Measurements from ENCODE around the gene VAV3.
"Not testable (repeated sequence)": the region's sequence is repeated elsewhere in the genome, so short reads cannot be mapped to it uniquely, and the experiment has no call there.

The VAV3 gene, protein sequence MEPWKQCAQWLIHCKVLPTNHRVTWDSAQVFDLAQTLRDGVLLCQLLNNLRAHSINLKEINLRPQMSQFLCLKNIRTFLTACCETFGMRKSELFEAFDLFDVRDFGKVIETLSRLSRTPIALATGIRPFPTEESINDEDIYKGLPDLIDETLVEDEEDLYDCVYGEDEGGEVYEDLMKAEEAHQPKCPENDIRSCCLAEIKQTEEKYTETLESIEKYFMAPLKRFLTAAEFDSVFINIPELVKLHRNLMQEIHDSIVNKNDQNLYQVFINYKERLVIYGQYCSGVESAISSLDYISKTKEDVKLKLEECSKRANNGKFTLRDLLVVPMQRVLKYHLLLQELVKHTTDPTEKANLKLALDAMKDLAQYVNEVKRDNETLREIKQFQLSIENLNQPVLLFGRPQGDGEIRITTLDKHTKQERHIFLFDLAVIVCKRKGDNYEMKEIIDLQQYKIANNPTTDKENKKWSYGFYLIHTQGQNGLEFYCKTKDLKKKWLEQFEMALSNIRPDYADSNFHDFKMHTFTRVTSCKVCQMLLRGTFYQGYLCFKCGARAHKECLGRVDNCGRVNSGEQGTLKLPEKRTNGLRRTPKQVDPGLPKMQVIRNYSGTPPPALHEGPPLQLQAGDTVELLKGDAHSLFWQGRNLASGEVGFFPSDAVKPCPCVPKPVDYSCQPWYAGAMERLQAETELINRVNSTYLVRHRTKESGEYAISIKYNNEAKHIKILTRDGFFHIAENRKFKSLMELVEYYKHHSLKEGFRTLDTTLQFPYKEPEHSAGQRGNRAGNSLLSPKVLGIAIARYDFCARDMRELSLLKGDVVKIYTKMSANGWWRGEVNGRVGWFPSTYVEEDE

DNA sequence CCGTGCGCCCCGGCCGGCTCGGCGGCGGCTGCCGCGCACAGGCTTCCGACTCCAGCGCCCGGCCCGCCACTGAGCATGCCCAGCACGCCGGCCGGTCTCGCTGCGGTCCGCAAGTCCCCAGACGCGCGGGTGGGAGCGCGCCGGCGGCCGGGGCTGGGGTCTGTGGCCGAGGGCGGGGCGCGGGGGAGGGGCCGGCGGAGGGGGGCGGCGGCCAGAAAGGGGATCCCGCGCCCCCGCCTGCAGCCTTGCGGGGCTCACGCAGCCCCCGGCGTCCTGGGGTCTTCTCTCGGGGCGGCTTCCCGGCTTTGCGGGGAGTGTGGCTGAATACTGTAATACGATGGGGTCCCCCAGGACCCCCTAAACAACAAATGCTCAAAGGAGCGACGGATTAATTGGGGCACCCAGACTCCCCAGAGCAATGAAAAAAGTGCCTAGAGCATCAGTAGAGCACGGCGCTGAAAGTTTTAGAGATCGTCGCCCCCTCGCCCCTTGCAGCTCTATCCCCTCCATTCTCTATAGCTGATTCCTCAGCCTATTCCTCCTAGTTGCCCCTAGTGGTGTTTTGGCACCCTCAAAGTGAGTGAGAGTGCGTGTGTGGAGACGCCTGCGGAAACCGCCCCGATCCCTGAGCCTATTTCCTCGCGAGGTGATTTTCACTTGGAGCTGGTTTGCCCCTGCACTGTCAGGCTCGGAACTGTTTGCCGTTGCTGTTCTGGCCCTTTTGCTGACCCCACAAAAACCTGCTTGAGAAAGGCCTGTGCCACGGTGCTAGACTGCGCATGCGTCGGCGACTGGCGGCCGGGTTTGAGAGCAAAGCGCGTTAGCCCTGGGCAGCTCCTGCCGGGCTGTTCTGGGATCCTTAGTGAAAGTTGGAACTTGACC is at the start of gene VAV3:
Gene VAV3, minus strand, starts transcription at position 71 of the 882 bp plus-strand sequence. CDS start 311 bp downstream, outside the sequence.
- DNase-seq: peak in 47 of 56 donors; percentile 7 to 81 (median 39)

DNA sequence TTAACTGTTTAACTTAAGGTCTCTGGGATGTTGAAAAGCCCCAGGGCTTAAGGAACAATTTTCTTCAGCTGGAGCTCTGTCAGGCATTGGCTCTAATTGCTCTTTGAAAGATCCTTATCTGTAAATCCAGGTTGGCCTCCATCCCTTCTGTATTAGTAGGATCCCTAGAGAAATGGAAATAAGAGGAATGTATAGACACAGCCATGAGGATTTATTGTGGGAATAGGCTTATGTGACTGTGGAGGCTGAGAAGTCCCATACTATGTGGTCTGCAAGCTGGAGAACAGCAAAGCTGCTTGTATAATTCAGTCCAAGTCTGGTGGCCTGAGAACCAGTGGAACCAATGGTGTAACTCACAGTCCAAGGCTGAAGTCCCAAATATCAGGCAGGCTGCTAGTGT is 47.6 kb upstream of the VAV3 start:
- no peak for DNase-seq

DNA sequence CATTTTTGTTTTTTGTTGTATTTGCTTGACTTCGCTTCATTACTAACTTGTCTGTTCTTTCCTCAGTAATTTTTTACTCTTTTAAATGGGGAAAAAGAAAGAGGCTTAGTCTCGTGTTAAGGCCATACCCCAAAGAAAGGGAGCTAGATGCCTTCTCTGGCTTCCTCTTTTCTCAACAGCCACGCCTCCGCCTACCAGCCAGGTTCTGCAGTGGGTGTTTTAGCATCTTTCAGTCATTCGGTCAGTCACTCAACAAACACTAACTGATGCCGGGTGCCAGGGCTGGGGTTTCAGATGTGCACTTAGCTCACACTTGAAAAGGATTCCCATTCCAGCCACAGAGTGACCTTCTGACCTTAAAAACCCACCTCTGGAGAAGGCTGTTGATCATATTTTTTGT is 46.3 kb upstream of the VAV3 start:
- DNase-seq: no peak

DNA sequence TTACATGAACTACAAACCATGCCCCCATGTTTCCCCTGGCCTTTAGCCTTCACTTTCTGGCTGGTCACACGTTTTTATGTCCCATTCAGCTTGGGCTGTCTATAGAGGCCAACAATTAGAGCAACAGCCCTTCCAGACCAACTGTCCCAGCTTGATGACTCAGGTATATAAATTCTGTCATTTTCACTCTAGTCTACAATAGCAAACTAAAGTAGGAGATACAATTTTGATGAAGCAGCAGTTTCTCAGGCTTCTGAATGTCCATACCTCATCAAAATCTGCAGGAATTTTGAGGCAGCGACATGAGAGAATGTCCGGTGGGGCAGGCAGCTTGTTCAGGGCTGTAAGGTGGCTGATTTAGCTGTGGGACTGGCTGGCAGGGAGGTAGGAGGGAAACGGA is 45.6 kb upstream of the VAV3 start:
- no peak for DNase-seq

DNA sequence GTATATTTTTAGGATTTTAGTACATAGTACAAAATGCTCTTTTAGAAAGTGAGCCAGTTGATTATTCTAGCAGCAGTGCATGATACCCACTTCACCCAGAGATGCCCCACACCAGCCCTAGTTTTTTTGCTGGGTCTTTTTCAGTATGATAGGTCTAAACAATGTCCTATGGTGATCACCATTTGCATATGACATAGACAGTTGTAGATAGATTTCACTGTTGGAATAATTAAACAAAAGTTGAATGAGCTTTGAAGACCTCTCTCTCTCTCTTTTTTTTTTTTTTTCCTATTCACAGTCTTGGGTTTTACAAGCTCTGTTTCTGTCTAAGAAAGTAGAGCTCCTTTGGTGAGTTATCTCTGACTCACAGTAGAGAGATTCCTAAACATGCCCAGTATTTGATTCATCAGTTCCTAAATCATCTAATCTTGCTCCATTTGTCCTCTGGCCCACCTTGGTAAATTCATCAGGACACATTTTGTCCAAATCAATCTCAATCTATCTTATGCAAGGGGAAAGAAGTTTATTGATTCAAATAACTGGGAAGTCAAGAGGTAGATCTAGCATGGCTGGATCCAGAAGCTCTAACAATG is 44.7 kb upstream of the VAV3 start:
- DNase-seq: no peak

DNA sequence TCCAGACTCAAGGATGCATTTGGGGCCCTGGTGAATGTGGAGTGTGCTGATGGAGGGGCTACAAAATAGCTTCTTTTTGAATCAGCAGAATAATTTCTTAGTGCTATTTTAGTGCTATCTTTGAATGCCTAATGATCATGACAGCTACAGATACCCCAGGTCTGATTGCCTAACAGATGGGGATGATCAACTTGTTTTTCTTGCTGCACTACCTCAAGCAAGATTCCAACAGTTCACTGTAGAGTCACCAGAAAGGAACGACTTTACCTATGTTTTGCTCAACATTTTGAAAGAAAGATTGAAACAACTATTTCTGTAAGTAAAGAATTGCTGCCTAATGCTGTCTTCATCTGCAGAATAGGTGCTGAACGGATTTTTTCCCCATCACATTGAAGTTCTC is 42.6 kb upstream of the VAV3 start:
- no peak for DNase-seq

DNA sequence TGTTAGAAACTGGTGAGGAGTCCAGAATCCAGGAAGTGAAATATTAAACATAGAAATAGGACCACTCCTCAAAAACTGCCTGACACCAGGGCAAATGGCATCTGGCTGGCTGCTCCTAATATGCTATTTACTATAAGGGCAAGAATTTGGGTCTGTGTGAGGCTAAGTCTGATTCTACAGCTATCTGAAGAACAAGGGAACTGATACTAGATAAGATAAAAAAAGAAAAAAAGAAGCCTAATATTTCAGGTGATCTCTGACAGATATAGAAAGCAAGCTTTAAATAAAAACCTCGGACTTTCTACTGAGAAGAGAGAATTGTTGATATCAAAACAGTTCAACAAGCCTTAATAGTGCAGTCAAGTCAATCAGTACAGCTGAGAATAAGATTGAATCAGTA is 42.1 kb upstream of the VAV3 start:
- no peak for DNase-seq

DNA sequence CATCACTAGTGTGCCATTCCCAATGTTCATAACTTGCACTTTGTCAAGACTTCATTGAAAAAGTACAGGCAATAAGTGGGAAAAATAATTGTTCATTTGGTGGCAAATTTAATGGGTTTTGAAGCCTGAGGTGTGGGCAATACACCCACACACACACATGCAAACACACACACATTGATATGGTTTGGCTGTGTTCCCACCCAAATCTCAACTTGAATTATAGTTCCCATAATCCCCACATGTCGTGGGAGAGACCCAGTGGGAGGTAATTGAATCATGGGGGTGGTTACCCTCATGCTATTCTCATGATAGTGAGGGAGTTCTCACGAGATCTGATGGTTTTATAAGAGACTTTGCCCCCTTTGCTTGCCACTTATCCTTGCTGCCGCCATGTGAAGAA is 39.9 kb upstream of the VAV3 start:
- not testable (repeated sequence) for DNase-seq

DNA sequence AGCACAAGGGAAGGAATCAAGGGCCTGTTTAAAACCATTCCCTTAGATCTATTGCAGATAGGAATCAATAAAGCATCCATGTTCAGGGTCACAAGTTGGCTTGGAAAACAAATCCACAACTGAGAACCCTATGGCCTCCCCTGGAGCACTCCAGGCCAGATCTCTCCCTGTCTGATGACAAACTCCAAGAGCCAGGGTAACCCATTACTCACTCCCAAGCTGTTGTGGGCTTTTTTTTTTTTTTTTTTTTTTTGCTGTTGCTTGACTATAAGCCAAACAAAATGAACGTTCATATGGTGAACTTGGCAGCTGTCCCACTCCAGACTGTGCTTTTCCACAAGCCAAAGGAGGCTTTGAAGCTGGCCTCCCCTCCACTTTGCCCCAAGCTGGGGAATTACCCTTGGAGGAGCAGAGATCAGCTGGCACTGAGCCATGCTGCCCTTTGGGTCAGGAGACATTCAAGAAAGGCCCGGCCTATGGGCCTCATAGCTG is 35.7 kb upstream of the VAV3 start:
- DNase-seq: peak in 2 of 56 donors; percentile 7 to 29

DNA sequence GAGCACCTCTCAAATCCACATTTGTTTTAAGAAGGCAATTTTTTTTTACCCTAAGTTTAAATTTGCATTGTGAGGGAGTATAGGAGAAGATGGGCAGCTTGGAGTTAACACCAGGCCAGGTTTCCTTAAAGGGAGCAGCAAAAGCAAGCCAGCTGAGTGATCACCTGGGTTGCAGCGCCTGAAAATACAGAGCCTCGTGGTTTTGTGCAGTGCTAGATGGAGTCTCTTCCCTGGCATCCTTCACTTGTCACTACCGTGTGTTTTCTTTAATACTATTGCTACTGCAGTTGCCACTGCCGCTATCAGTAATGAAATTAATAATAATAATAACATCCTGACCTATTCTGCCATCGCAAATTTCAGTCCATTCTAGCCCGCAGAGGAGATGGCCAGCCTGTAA is 35.2 kb upstream of the VAV3 start:
- DNase-seq: no peak

DNA sequence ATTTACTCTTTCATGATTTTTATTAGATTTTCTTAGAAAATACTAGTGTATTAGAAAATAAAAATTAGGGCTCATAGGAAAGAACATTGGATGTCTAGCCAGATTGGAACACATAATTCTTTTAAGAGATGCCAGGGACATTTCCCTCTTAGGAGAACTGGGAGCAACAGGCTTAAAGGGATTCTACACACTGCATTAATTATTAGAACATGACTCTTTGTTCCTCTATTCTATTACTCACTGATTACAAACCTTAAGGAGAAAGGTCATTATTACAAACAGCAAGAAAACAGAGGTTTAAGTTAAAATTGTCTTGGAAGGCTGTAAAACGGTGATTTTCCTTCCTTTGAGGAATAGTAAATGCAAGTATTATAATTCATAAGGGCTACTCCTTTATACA is 32.9 kb upstream of the VAV3 start:
- DNase-seq: no peak

DNA sequence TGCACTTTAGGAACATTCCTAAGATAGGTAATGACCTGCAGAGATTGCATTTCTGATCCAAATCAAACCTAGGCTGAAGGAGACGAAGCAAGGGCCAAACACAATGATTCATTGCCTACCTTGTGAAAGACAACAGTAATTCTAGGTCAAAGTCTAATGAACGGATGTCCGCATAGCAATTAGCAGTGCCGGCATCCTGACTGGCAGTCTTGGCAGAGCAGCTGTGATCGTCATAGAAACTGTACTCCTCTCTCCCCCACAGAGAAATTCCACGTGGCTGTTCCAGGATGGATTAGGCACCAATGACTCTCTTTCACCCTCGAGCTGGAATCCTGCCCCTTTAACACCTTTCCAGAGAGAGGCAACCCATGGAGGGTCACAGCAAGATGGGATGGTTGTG is 28.9 kb upstream of the VAV3 start:
- DNase-seq: peak in 26 of 56 donors; percentile 1 to 48 (median 10)

DNA sequence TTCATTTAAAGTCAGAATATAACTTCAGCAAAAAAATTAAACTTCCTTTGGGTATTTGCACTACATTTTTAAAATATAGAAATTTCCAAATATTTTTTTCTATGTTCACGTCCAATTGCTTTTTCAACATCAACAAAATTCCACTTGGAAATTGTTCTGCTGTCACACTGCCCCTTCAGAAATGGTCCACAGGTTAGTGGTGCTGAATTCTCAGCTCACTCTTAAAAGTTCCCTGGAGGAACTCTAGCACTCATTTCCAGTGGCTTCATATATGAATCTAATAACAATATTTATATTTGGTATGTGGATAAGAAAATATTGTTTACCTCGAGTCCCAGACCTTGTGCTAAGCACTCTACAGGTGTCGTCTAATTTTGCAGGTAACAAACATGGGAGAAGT is 27.4 kb upstream of the VAV3 start:
- no peak for DNase-seq

DNA sequence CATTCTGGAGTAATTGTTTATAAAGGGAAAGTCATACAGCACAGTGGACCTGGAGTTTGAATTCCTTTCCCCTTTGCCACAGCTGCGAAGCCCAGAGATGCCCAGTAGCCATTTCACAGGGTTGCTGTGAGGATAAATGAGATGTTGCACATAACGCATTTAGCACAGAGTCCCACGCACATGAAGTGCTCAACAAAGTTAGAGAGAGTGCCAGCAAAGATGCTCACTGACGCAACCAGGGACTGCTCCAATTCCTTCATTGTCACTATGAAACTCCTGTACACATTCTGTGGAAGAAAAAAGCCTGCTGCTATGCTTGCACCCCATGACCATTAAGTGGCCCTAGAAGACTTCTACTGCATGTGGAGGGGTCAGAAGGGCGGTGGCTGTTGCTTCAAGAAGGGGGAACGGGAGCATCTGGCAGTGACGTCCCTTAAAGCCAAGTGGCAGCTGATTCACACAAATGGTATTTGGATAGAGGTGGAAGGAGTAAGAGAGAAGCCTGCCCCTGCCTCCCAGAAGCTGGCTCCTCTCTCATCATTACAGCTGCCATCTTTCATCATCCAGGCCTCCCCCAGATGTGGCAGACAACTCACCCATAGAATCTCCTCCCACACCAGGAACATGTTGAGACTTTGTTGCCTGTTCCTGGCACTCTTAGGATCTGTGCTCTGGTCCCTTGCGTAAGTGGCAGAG is 26.5 kb upstream of the VAV3 start:
- no peak for DNase-seq

DNA sequence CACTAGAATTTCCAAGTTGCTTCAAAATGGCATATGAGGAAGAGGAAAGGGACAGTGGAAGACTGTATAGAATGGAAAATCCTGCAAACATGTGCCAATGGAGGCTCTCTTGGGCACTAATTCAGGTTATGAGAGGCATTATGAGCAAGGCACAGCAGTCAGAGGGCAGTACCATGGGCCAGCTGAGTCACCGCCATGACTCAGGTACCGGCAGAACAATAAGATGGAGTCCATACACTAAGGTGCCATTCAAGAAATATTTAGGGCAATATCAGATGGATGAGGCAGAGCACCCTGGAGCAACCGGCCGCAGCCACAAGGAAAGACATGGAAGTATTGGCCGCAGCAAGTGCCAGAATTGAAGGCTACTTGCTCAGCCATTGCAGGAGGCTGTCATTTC is 25.6 kb upstream of the VAV3 start:
- no peak for DNase-seq

DNA sequence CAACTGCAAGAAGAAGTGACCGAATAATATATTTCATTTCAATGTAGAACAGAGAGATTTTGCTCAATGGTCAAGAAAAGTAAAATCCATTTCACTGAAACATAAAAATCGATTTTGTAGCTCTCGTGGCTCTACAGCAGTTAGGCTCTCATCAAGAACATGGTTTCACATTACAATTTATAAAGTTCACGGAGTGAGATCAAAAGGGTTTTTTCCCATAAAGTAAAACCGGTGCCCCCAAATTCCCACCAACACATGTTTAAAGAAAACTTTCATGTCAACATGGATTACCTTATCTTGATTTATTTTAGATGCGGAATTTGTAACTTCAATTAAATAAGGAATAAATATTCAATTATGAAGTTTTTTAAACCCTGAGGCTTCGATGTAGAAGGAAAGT is 16.3 kb upstream of the VAV3 start:
- DNase-seq: no peak

DNA sequence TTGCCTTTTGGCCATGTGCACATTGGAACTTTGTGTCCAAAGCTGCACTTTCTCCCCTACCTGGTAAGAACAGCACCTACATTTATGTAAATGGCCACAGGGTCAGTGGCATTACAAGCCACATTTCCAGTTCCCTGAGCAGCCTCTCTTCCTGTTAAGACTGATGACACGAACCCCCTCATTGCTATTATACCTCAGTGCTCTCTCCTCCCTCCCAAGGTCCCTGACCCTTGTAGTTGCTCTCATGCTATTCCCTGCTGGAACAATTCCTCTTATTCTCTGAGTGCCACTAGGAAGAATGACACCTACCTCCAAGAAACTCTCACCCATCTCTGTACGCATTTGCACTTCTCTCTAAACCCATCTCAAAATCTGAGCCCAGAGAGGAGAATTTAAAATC is 14.9 kb upstream of the VAV3 start:
- DNase-seq: no peak

DNA sequence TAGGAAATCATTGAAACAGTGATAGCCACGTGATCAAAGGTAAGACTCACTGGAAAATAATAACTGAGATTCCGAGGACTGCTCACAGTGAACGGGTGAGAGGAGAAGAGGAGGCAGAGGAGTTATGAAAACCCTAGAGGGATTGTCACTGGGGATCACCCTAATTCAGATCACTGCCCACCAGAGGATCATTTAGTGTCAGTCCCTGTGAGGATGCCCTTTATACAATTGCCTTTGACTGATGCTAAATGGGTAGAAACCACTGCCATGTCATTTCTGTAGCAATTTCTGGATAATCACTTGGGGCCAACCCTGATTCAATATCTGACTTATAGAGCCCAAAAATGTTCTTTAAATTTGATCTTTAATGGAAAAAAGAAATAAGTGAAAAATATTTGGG is 14.1 kb upstream of the VAV3 start:
- DNase-seq: no peak

DNA sequence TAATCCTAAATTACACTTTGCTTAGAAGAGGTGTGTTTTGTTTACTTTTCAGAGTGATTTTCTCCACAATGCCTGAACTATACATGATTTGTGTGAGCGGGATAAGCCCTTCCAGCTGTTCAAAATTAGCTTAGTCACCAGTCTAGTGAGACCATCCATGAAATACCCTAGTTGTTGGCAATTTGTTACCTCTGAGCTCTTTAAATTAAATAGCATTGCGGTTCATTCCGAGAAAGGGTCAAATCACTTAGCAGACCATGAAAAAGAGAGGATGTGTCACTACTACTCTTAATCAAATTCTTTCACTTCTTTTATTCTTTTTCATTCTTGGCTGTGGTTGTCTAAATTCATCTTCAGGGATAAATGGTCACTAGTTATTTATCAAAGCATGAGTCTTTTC is 11.9 kb upstream of the VAV3 start:
- DNase-seq: no peak

DNA sequence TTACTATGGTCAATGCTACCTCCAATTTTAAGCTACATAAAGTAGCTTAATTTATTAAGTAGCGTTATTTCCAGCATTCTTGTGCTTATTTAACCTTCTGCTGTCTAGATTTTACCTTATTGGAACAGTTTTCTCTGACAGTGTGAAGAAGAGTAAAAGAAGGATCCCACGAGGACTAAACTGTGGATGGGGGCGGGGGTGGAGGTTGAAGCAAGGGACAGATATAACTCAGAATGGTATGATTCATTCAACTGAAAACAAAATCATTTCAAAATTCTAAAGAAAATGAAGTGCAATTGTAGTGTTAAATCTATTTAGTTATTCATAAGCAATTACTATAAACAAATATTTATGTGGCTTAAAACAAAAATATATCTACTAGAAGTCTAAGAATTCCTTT is 11.5 kb upstream of the VAV3 start:
- peak in 4 of 56 donors; percentile 3 to 33 (median 18) for DNase-seq

All from nucleus accumbens (tissue), 56 donors.